H1 (cell line): ENCODE data around the gene PITPNC1.

Source experiments
- JUN ChIP-seq: IDR thresholded peaks from 2 replicates; pipeline ENCODE4 v1.6.1; 2011; ENCODE audit warnings: low read depth, mild to moderate bottlenecking, improper control_type of control experiment, low read length
- KDM1A ChIP-seq: fragments of 200-600, 300-600 bp; sonication (generic); IDR thresholded peaks from 2 replicates; pipeline ENCODE4 v1.7.1; 2016; ENCODE audit warnings: mild to moderate bottlenecking, low read length, borderline replicate concordance
- POLR2A ChIP-seq, 2 experiments: IDR thresholded peaks; 1 replicate in 1 of 2; 2 replicates in 1 of 2; pipeline ENCODE4 v1.6.1; 2011; ENCODE audit warnings: low read depth in 2 of 2, low read length in 2 of 2, mild to moderate bottlenecking in 2 of 2; ENCODE audit errors: control extremely low read depth in 1 of 2
- TF ChIP-seq, protein P1 (sequence below), 3 experiments: IDR thresholded peaks; 1 replicate in 2 of 3; 2 replicates in 1 of 3; pipeline versions ENCODE4 v1.5.1 to v1.6.1; 2011; ENCODE audit warnings: low read length in 3 of 3, mild to moderate bottlenecking in 3 of 3, inconsistent platforms in 2 of 3, low read depth in 1 of 3, moderate library complexity in 1 of 3; ENCODE audit not compliant: insufficient read depth in 1 of 3; ENCODE audit errors: control extremely low read depth in 1 of 3

DNA sequence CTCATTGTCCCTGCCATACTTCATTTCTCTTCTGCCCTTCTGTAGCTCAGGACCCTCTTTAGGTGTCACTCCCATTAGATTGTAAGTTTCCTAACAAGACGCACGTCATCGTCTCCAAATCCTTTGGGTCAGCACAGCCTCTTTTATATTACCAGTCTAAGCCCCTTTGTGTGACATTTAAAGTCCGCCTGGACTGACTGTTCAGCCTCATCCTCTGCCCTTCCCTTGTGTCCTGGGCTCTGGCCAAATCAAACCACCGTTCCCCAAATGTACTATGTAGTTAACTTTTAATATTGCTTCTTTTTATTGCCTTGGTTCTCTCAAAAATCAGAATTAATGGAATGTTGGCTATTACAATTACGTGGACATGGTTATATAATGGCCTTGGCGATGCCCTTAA lies 38.2 kb downstream of the PITPNC1 start:
- no peak for TF ChIP-seq POLR2A (IDR thresholded peaks at IDR 0.05; ENCODE audit: control extremely low read depth in 1 of 2, low read depth in 2 of 2, low read length in 2 of 2)
- TF ChIP-seq JUN, result no peak
- TF ChIP-seq, protein P1, sequence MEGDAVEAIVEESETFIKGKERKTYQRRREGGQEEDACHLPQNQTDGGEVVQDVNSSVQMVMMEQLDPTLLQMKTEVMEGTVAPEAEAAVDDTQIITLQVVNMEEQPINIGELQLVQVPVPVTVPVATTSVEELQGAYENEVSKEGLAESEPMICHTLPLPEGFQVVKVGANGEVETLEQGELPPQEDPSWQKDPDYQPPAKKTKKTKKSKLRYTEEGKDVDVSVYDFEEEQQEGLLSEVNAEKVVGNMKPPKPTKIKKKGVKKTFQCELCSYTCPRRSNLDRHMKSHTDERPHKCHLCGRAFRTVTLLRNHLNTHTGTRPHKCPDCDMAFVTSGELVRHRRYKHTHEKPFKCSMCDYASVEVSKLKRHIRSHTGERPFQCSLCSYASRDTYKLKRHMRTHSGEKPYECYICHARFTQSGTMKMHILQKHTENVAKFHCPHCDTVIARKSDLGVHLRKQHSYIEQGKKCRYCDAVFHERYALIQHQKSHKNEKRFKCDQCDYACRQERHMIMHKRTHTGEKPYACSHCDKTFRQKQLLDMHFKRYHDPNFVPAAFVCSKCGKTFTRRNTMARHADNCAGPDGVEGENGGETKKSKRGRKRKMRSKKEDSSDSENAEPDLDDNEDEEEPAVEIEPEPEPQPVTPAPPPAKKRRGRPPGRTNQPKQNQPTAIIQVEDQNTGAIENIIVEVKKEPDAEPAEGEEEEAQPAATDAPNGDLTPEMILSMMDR (IDR thresholded peaks at IDR 0.05; ENCODE audit: control extremely low read depth in 1 of 3, insufficient read depth in 1 of 3, low read depth in 1 of 3, low read length in 3 of 3), result no peak
- no peak for TF ChIP-seq KDM1A
